NCI-H748 (cell line): Measurements from ENCODE around the gene OGT.

Experiments used
- DNase-seq: peaks from one replicate; lab custom pipeline; 2025; ENCODE audit not compliant: unreplicated experiment; lab: John Stamatoyannopoulos, UW

Gene OGT

GRCh38 chrX:71621603-71622002 lies 88.7 kb downstream of the OGT start:
- DNase-seq, result no peak

GRCh38 chrX:71622032-71622575 lies 89.2 kb downstream of the OGT start:
- DNase-seq, result no peak

- DNase-seq, result no peak
Observed at GRCh38 chrX:71622576-71623450, 89.9 kb downstream of the OGT start.

DNA sequence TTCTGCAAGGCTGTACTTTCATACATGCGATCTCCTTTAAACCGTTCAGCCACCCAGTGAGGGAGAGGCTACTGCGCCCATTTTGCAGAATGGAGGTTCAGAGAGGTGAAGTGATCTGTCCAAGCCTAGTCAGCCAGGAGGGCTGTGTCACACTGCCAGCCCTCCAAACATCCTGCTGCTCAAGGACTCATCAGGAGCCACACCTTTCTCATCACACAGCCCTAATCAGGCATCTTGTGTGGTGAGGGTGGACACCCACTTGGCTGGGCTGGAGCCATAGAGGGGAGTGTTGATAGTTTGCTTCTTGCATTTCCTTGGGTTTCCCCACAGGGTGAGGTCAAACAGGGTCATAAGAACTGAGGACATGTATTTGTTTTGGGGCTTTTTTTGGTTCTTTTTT lies 90.8 kb downstream of the OGT start:
- no peak for DNase-seq

DNA sequence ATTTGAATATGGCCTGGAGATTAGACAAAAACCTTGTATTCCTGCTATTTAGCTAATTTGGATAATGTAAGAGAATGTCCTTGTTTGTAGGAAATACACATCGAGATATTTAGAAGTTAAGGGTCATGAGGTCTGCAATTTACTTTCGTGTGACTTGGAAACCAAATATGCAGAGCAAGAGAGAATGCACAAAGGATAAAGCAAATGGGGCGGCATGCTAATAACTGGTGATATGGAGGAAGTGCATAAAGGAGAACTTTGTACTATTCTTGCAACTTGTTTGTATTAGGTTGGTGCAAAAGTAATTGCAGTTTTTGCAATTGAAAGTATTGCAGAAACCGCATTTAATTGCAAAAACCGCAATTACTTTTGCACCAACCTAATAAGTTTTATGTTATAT lies 92.6 kb downstream of the OGT start:
- DNase-seq, result no peak
